Measurements from ENCODE around the gene GPSM1. TPM values are rescaled to one million over a fixed set of nuclear protein-coding genes. Genes with fewer than 3 reads are reported as not detected.

Gene GPSM1
- total and polyA plus RNA-seq, 4 donors: 0.11 to 2.9 (median 1.6) TPM

DNA sequence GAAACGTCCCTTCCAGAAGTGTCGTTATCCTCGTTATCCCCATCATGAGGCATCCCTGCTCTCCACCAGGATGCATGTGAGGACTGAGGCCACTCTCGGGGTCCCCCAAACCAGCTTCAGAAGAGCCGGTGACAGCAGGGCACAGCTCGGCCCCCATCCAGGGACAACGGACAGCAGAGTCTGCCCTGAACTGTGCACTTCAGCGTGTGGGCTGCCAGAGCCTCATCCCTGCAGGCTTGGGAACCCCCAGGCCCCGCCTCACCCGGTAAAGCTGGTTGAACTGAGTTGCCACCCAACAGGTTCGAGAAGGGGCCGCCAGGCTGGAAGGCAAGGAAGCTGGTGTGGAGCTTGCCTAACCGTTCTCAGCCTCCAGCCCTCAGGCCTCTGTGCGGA lies 46.8 kb downstream of the GPSM1 start:
- H3K4me1 ChIP-seq (ENCODE audit: control insufficient read depth in 4 of 4, insufficient read depth in 4 of 4, low read length in 3 of 4): peaks cover 0 to 22% (median 11%) of the 10 kb centered on the region in 4 donors
- no peak overlapping the region for H3K4me3 ChIP-seq (ENCODE audit: low read depth in 1 of 3, low read length in 3 of 3)
- TF ChIP-seq, protein P1, sequence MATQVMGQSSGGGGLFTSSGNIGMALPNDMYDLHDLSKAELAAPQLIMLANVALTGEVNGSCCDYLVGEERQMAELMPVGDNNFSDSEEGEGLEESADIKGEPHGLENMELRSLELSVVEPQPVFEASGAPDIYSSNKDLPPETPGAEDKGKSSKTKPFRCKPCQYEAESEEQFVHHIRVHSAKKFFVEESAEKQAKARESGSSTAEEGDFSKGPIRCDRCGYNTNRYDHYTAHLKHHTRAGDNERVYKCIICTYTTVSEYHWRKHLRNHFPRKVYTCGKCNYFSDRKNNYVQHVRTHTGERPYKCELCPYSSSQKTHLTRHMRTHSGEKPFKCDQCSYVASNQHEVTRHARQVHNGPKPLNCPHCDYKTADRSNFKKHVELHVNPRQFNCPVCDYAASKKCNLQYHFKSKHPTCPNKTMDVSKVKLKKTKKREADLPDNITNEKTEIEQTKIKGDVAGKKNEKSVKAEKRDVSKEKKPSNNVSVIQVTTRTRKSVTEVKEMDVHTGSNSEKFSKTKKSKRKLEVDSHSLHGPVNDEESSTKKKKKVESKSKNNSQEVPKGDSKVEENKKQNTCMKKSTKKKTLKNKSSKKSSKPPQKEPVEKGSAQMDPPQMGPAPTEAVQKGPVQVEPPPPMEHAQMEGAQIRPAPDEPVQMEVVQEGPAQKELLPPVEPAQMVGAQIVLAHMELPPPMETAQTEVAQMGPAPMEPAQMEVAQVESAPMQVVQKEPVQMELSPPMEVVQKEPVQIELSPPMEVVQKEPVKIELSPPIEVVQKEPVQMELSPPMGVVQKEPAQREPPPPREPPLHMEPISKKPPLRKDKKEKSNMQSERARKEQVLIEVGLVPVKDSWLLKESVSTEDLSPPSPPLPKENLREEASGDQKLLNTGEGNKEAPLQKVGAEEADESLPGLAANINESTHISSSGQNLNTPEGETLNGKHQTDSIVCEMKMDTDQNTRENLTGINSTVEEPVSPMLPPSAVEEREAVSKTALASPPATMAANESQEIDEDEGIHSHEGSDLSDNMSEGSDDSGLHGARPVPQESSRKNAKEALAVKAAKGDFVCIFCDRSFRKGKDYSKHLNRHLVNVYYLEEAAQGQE (IDR thresholded peaks at IDR 0.05): no peak
- TF ChIP-seq GABPA (IDR thresholded peaks at IDR 0.05 in 1 of 2, conservative IDR thresholded peaks at IDR 0.05 in 1 of 2) (no peak), HNF4A (conservative IDR thresholded peaks at IDR 0.05) (no peak), TAF1 (conservative IDR thresholded peaks at IDR 0.05) (no peak), EGR1 (IDR thresholded peaks at IDR 0.05; ENCODE audit: low read depth in 2 of 2) (no peak), JUND (IDR thresholded peaks at IDR 0.05) (no peak), RXRA (IDR thresholded peaks at IDR 0.05) (no peak)
- TF ChIP-seq, protein P2, sequence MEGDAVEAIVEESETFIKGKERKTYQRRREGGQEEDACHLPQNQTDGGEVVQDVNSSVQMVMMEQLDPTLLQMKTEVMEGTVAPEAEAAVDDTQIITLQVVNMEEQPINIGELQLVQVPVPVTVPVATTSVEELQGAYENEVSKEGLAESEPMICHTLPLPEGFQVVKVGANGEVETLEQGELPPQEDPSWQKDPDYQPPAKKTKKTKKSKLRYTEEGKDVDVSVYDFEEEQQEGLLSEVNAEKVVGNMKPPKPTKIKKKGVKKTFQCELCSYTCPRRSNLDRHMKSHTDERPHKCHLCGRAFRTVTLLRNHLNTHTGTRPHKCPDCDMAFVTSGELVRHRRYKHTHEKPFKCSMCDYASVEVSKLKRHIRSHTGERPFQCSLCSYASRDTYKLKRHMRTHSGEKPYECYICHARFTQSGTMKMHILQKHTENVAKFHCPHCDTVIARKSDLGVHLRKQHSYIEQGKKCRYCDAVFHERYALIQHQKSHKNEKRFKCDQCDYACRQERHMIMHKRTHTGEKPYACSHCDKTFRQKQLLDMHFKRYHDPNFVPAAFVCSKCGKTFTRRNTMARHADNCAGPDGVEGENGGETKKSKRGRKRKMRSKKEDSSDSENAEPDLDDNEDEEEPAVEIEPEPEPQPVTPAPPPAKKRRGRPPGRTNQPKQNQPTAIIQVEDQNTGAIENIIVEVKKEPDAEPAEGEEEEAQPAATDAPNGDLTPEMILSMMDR (IDR thresholded peaks at IDR 0.05; ENCODE audit: low read depth, low read length, missing input control): no peak
- H3K27ac ChIP-seq (ENCODE audit: low read depth in 1 of 2, low read length in 2 of 2): no peak overlapping the region
- H3K9me3 ChIP-seq (ENCODE audit: control insufficient read depth in 4 of 4, low read length in 3 of 4): no peaks in the 10 kb centered on the region
- H3K9ac ChIP-seq (ENCODE audit: low read depth in 1 of 2, low read length in 2 of 2): no peak overlapping the region
- WGBS: 93% methylated on average over 14 of the region's 14 CpGs
- no peaks in the 10 kb centered on the region for H3K27me3 ChIP-seq (ENCODE audit: control insufficient read depth in 4 of 4, insufficient read depth in 4 of 4, low read length in 3 of 4)
- H3K36me3 ChIP-seq (ENCODE audit: control insufficient read depth in 4 of 4, insufficient read depth in 3 of 4, low read depth in 1 of 4, low read length in 3 of 4): peaks cover 0 to 4% (median under 1%) of the 10 kb centered on the region in 4 donors
- DNase-seq (ENCODE audit: low spot score): no peak

DNA sequence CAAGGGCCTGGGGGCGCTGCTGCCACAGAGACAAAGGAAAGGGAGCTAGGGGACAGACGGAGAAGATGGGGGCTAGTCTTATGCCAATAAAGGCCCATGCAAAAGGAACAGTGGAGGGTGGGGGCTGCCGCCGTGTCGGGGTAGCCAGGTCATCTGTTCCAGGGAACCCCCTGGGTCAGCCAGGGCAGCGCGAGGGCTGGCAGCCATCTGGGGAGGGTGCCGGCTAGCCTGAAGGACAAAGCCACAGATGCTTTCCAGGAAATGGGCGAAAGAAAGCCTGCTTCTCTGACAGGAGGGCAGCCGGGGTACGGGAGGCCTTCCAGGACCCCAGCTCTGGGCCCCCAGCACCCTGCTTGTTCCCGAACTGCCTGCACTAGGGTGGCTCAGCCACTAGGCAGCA lies 47.8 kb downstream of the GPSM1 start:
- peaks cover 0 to 22% (median 11%) of the 10 kb centered on the region in 4 donors for H3K4me1 ChIP-seq (ENCODE audit: control insufficient read depth in 4 of 4, insufficient read depth in 4 of 4, low read length in 3 of 4)
- no peaks in the 10 kb centered on the region for H3K27me3 ChIP-seq (ENCODE audit: control insufficient read depth in 4 of 4, insufficient read depth in 4 of 4, low read length in 3 of 4)
- H3K9me3 ChIP-seq (ENCODE audit: control insufficient read depth in 4 of 4, low read length in 3 of 4): no peaks in the 10 kb centered on the region
- H3K9ac ChIP-seq (ENCODE audit: low read depth in 1 of 2, low read length in 2 of 2): no peak overlapping the region
- 95% methylated on average over 12 of the region's 12 CpGs for WGBS
- TF ChIP-seq SP1 (IDR thresholded peaks at IDR 0.05) (no peak), FOXA1 (IDR thresholded peaks at IDR 0.05) (no peak), RAD21 (IDR thresholded peaks at IDR 0.05) (no peak), EGR1 (IDR thresholded peaks at IDR 0.05; ENCODE audit: low read depth in 2 of 2) (no peak), JUND (IDR thresholded peaks at IDR 0.05) (no peak)
- TF ChIP-seq, protein P3, sequence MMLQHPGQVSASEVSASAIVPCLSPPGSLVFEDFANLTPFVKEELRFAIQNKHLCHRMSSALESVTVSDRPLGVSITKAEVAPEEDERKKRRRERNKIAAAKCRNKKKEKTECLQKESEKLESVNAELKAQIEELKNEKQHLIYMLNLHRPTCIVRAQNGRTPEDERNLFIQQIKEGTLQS (IDR thresholded peaks at IDR 0.05): no peak
- TF ChIP-seq, protein P2 (IDR thresholded peaks at IDR 0.05; ENCODE audit: low read depth, low read length, missing input control): no peak
- DNase-seq (ENCODE audit: low spot score): no peak
- no peak overlapping the region for H3K27ac ChIP-seq (ENCODE audit: low read depth in 1 of 2, low read length in 2 of 2)
- H3K36me3 ChIP-seq (ENCODE audit: control insufficient read depth in 4 of 4, insufficient read depth in 3 of 4, low read depth in 1 of 4, low read length in 3 of 4): peaks cover 0 to 9% (median 4%) of the 10 kb centered on the region in 4 donors
- no peak overlapping the region for H3K4me3 ChIP-seq (ENCODE audit: low read depth in 1 of 3, low read length in 3 of 3)

Data from liver (tissue), 9 donors.